ENCODE data around the gene PHYKPL.

GRCh38 chr5:178277346-178277745 lies 44.7 kb upstream of the PHYKPL start:
- no peak for TF ChIP-seq POLR2A (IDR thresholded peaks at IDR 0.05)
- TF ChIP-seq, protein P1, sequence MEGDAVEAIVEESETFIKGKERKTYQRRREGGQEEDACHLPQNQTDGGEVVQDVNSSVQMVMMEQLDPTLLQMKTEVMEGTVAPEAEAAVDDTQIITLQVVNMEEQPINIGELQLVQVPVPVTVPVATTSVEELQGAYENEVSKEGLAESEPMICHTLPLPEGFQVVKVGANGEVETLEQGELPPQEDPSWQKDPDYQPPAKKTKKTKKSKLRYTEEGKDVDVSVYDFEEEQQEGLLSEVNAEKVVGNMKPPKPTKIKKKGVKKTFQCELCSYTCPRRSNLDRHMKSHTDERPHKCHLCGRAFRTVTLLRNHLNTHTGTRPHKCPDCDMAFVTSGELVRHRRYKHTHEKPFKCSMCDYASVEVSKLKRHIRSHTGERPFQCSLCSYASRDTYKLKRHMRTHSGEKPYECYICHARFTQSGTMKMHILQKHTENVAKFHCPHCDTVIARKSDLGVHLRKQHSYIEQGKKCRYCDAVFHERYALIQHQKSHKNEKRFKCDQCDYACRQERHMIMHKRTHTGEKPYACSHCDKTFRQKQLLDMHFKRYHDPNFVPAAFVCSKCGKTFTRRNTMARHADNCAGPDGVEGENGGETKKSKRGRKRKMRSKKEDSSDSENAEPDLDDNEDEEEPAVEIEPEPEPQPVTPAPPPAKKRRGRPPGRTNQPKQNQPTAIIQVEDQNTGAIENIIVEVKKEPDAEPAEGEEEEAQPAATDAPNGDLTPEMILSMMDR (IDR thresholded peaks at IDR 0.05) = no peak

All from prostate gland (tissue), 2 donors.